Left colon (tissue), 2 donors: Measurements from ENCODE around the gene KCNIP4. TPM values are rescaled to one million over a fixed set of nuclear protein-coding genes. Genes with fewer than 3 reads are reported as not detected.
A peak's percentile ranks its signal among the peaks of the same experiment; 100 is the strongest.

Experiments
- ATAC-seq: fragments of 200-7000 bp; cut with Tn5 transposase; one replicate; pipeline ENCODE4 v1.9.1; 2020; ENCODE audit warnings: mild to moderate bottlenecking, moderate library complexity
- DNase-seq, 2 donors: peaks; one replicate each; pipeline ENCODE4 v3.0.0-alpha.2; 2020
- intact Hi-C, 2 donors: fragments of 100-400 bp; cut with DNase I in 1 of 2; cut with micrococcal nuclease in 1 of 2; formaldehyde crosslinking; loops; one replicate each; pipeline versions ENCODE4 v1.11.2 to v1.14.0; 2022; cut with DNase I, micrococcal nuclease
- total RNA-seq, 2 donors: library from RNA; stranded (reverse); fragmentation: NEBNext Ultra II Directional; extraction: Animal tissue kit (Norgen Biotek cat#: 25700); gene quantifications; one replicate each; pipeline ENCODE4 v1.2.1, GENCODE V29; 2021
- donor health status: DM: no; HTN: no; CAD: no.
- donor health status: DM: yes; HTN: yes; CAD: no.

The KCNIP4 gene
- total RNA-seq, 2 donors from 2014 or later, result 1.1 to 3.4 TPM

- no peak for DNase-seq
- intact Hi-C loops, result no loop called here
- ATAC-seq, result peak; percentile 64
These were observed 947.1 kb downstream of the KCNIP4 start for GRCh38 chr4:21001490-21001889.

GRCh38 chr4:20997886-20998285, 950.7 kb downstream of the KCNIP4 start:
- no peak for DNase-seq
- ATAC-seq, result no peak
- intact Hi-C loops, result no loop called here

GRCh38 chr4:20995610-20996009, 953.0 kb downstream of the KCNIP4 start:
- peak; percentile 56 for ATAC-seq
- intact Hi-C loops, result no loop called here
- DNase-seq, result no peak

- no peak for ATAC-seq
- intact Hi-C loops, result no loop called here
- no peak for DNase-seq
These were observed 953.6 kb downstream of the KCNIP4 start for GRCh38 chr4:20995015-20995414.

- ATAC-seq (peak; percentile 91), DNase-seq (peak in 1 of 2 donors; percentile 25)
- intact Hi-C loops, result no loop called here
These were observed 956.6 kb downstream of the KCNIP4 start for GRCh38 chr4:20992002-20992401.

- ATAC-seq, result no peak
- DNase-seq, result no peak
- intact Hi-C loops, result no loop called here
These were observed 961.4 kb downstream of the KCNIP4 start for GRCh38 chr4:20987191-20987590.

GRCh38 chr4:20984576-20984836, 964.1 kb downstream of the KCNIP4 start:
- ATAC-seq (peak; percentile 54), DNase-seq (peak; percentile 17 to 27)
- intact Hi-C loops, result no loop called here

- DNase-seq, result peak; percentile 15 to 24
- intact Hi-C loops, result no loop called here
- ATAC-seq, result peak; percentile 52
These were observed 964.6 kb downstream of the KCNIP4 start for GRCh38 chr4:20983763-20984575.

- DNase-seq, result no peak
- intact Hi-C loops, result no loop called here
These were observed 966.0 kb downstream of the KCNIP4 start for GRCh38 chr4:20982544-20982943.

GRCh38 chr4:20960291-20960690, 988.3 kb downstream of the KCNIP4 start:
- intact Hi-C loops, result no loop called here
- no peak for ATAC-seq
- DNase-seq, result no peak

More at GRCh38 chr4:20982544-20982943, 966.0 kb downstream of the KCNIP4 start:
- no peak for ATAC-seq

GRCh38 chr4:20954541-20954940, 994.0 kb downstream of the KCNIP4 start:
- intact Hi-C loops, result no loop called here
- DNase-seq (no peak), ATAC-seq (no peak)

GRCh38 chr4:20944961-20945360, 1003.6 kb downstream of the KCNIP4 start:
- no peak for ATAC-seq

GRCh38 chr4:20944451-20944850, 1004.1 kb downstream of the KCNIP4 start:
- DNase-seq, result no peak
- ATAC-seq, result no peak
- intact Hi-C loops, result no loop called here

More at GRCh38 chr4:20944961-20945360, 1003.6 kb downstream of the KCNIP4 start:
- DNase-seq, result no peak
- intact Hi-C loops, result no loop called here

- no peak for ATAC-seq
- no peak for DNase-seq
- intact Hi-C loops, result no loop called here
These were observed 1010.4 kb downstream of the KCNIP4 start for GRCh38 chr4:20938204-20938603.

- ATAC-seq (no peak), DNase-seq (no peak)
- intact Hi-C loops, result no loop called here
These were observed 1022.0 kb downstream of the KCNIP4 start for GRCh38 chr4:20926529-20926928.

- intact Hi-C loops, result no loop called here
- DNase-seq (no peak), ATAC-seq (no peak)
These were observed 1023.4 kb downstream of the KCNIP4 start for GRCh38 chr4:20925176-20925575.

- no peak for DNase-seq
- intact Hi-C loops, result no loop called here
These were observed 1025.6 kb downstream of the KCNIP4 start for GRCh38 chr4:20922962-20923361.

GRCh38 chr4:20916106-20916505, 1032.5 kb downstream of the KCNIP4 start:
- ATAC-seq (no peak), DNase-seq (no peak)
- intact Hi-C loops, result no loop called here

More at GRCh38 chr4:20922962-20923361, 1025.6 kb downstream of the KCNIP4 start:
- ATAC-seq, result no peak

GRCh38 chr4:20904966-20905365, 1043.6 kb downstream of the KCNIP4 start:
- ATAC-seq, result no peak
- intact Hi-C loops, result no loop called here
- DNase-seq, result no peak

- ATAC-seq (no peak), DNase-seq (no peak)
- intact Hi-C loops, result no loop called here
These were observed 1046.7 kb downstream of the KCNIP4 start for GRCh38 chr4:20901851-20902250.

GRCh38 chr4:20899591-20899990, 1049.0 kb downstream of the KCNIP4 start:
- no peak for ATAC-seq
- no peak for DNase-seq
- intact Hi-C loops, result no loop called here
